Activated T-helper 1 cell treated with anti-CD3 and anti-CD28 coated beads, Interleukin-12 subunit alpha, Interleukin-12 subunit beta, Interleukin-2, Interleukin-4 antibody, amounts not matched to agents 30 ng/mL and 10 ng/mL and 1 ng/mL, durations not matched to agents 14 hours and 24 hours and 36 hours (primary cell): ENCODE results near the gene PGM1. TPM values are rescaled to one million over a fixed set of nuclear protein-coding genes. Genes with fewer than 3 reads are reported as not detected.

Experiments used
- DNase-seq: peaks from one replicate; pipeline ENCODE4 v3.0.0; 2021; ENCODE audit warnings: low spot score
- H3K27ac Mint-ChIP-seq: one replicate; pipeline ENCODE4 v1.8.0; 2021; ENCODE audit warnings: mild to moderate bottlenecking, mixed read lengths
- H3K27me3 Mint-ChIP-seq: one replicate; pipeline ENCODE4 v1.8.0; 2022; ENCODE audit warnings: mild to moderate bottlenecking, moderate library complexity, mixed read lengths; ENCODE audit not compliant: insufficient read depth
- H3K36me3 Mint-ChIP-seq: one replicate; pipeline ENCODE4 v1.8.0; 2021; ENCODE audit warnings: low read depth, mixed read lengths
- H3K4me1 Mint-ChIP-seq: one replicate; pipeline ENCODE4 v1.8.0; 2021; ENCODE audit warnings: low read depth, mixed read lengths
- H3K4me3 Mint-ChIP-seq: one replicate; pipeline ENCODE4 v1.8.0; 2021; ENCODE audit warnings: mild to moderate bottlenecking, moderate library complexity, mixed read lengths
- H3K9me3 Mint-ChIP-seq: one replicate; pipeline ENCODE4 v1.8.0; 2021; ENCODE audit warnings: mixed read lengths
- intact Hi-C: fragments of 100-400 bp; cut with micrococcal nuclease; formaldehyde crosslinking; loops from one replicate; pipeline ENCODE4 v1.15.1; 2024
- total RNA-seq: library from RNA; stranded (reverse); gene quantifications from 2 replicates; pipeline ENCODE4 v1.2.3, GENCODE V29; 2022

Gene PGM1
- total RNA-seq, 1 donor from 2014 or later: 39.8 TPM

DNA sequence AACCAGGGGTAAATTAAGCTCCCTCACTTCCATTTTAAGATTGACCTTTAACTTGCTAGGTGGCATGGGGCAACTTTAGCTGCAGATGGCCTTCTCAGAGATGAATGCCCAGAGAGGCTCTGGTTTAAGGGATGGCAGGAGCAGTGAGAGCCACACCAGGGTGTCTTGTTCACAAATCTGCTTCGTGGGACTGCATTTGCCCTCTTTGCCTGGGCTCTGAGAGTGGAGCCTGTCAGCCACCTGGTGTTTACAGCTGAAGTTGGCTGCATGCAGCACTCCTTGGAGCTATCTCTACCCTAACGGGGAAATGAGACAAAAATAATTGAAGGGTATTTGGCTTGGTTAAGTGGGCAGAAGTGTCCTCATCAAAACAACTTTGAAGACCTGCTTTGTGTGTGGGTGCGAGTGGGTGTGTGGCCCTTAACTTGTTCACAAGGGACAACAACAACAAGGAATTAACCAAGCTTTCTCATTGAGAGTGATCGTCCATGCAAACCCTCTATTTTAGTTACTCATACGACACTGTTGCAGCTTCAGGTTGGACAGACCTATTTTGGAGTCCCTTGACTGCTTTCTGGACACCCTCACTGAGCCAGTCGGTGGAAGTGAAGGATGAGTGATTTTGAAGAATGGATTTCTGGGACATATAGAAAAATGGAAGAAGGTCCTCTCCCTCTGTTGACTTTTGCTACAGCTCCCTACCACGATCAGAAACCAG lies 29.8 kb downstream of the PGM1 start:
- H3K4me1 Mint-ChIP-seq: peaks cover 12% of the 10 kb centered on the region
- H3K4me3 Mint-ChIP-seq: no peak overlapping the region
- H3K27me3 Mint-ChIP-seq: no peaks in the 10 kb centered on the region
- no peaks in the 10 kb centered on the region for H3K9me3 Mint-ChIP-seq
- H3K27ac Mint-ChIP-seq: no peak overlapping the region
- H3K36me3 Mint-ChIP-seq: peaks cover 2% of the 10 kb centered on the region
- DNase-seq: no peak
- intact Hi-C loops: no loop called here

DNA sequence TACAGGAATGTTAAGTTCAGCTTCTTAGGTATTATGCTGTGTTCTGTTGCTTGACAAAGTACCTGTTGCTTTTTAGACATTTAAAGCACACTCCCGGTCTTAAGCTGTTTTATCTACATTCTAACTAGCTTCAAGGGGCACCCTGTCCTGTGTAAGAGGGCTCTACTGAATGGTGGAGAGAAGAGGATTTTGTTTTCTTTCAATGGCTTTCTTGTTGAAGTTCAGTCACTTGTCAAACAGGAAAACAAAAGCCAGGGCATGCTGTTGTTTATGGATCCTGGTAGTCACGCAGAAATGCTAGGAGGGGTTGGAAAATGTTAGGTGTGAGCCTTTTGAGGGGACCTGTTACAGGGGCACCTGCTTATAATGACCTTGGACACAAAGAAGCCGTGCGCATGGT lies 30.7 kb downstream of the PGM1 start:
- intact Hi-C loops: no loop called here
- Mint-ChIP-seq H3K9me3 (no peaks in the 10 kb centered on the region), H3K27ac (no peak overlapping the region), H3K27me3 (no peaks in the 10 kb centered on the region), H3K36me3 (peaks cover 4% of the 10 kb centered on the region), H3K4me1 (peaks cover 18% of the 10 kb centered on the region), H3K4me3 (no peak overlapping the region)
- no peak for DNase-seq

DNA sequence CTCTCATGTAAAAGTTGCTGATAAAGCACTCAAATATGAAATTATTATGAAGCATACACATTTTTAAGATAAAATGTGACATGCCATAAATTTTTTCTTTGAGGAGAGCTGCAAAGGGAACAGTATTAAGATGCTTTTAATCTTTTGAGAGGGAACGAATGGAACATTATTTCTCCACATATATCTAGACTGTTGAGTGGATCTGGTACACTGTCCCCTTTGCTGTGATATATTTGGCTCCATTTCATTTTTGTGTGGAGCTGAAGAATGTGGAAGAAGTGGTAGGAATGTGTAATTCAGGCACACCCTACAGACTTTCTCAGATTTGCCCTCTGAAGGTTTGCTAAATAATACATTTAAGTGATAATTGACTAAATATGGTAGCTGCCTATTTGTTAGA lies 31.7 kb downstream of the PGM1 start:
- H3K4me3 Mint-ChIP-seq: no peak overlapping the region
- intact Hi-C loops: no loop called here

DNA sequence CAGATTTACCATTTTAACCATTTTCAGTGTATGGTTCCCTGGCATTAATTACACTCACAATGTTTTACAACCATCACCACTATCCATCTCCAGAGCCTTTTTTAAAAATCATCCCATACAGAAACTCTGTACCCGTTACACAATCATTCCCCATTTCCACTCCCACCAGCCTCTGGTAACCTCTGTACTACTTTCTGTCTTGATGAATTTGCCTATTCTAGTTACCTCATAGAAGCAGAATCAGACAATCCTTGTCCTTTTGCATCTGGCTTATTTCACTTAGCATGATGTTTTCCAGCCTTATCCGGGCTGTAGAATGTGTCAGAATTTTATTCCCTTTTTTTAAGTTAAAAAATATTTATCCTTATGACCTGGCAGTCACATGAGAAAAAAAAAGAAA lies 33.0 kb downstream of the PGM1 start:
- Mint-ChIP-seq H3K4me1 (peaks cover 18% of the 10 kb centered on the region), H3K27me3 (no peaks in the 10 kb centered on the region), H3K36me3 (peaks cover 8% of the 10 kb centered on the region)

More for the DNA sequence above, 31.7 kb downstream of the PGM1 start:
- Mint-ChIP-seq H3K36me3 (peaks cover 6% of the 10 kb centered on the region), H3K27ac (no peak overlapping the region), H3K4me1 (peaks cover 18% of the 10 kb centered on the region), H3K9me3 (no peaks in the 10 kb centered on the region), H3K27me3 (no peaks in the 10 kb centered on the region)
- no peak for DNase-seq

DNA sequence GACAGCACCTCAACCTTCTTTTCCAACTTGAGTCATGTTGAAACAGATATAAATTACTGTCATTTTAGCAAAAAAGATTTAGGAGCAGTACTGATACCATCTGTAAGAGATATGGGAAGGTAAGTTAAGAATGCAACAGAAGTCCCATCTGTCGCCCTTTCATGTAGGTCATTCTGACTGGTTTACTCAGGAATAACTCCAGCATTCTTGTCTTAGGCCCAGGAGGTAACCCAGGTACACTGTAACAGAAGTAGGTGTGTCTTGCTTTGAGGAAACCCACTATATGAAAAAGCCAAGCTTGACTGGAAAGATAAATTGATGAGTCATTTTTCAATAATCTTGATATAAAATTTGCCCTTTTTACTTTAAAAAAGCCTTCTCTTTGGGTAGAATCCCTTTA lies 35.4 kb downstream of the PGM1 start:
- Mint-ChIP-seq H3K36me3 (peaks cover 18% of the 10 kb centered on the region), H3K27me3 (no peaks in the 10 kb centered on the region), H3K27ac (no peak overlapping the region), H3K4me3 (no peak overlapping the region), H3K4me1 (peaks cover 30% of the 10 kb centered on the region), H3K9me3 (no peaks in the 10 kb centered on the region)
- intact Hi-C loops: no loop called here
- no peak for DNase-seq

More for the DNA sequence above, 33.0 kb downstream of the PGM1 start:
- H3K27ac Mint-ChIP-seq: no peak overlapping the region
- H3K4me3 Mint-ChIP-seq: no peak overlapping the region
- no peaks in the 10 kb centered on the region for H3K9me3 Mint-ChIP-seq
- no peak for DNase-seq
- intact Hi-C loops: no loop called here

DNA sequence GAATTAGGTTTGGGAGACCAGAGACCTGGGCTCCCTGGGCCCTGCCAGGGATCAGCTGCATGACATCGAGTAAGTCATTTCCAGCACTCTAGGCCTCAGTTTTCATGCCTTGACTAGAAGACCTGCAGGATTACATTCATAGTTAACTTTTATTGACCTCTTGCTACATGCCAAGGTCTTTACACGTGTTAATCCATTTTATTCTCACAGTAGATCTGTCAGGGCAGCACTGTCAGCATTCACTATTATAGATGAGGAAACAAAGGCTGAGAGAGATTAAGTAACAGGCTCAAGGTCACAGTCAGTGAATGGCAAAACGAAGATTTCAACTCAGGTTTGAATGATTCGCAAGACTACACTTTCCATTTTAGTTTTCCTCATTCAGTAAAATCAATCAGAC lies 37.0 kb downstream of the PGM1 start:
- H3K4me3 Mint-ChIP-seq: no peak overlapping the region
- H3K27me3 Mint-ChIP-seq: no peaks in the 10 kb centered on the region
- intact Hi-C loops: no loop called here
- no peak overlapping the region for H3K27ac Mint-ChIP-seq
- no peak for DNase-seq
- peaks cover 30% of the 10 kb centered on the region for H3K4me1 Mint-ChIP-seq
- peaks cover 27% of the 10 kb centered on the region for H3K36me3 Mint-ChIP-seq
- H3K9me3 Mint-ChIP-seq: no peaks in the 10 kb centered on the region

DNA sequence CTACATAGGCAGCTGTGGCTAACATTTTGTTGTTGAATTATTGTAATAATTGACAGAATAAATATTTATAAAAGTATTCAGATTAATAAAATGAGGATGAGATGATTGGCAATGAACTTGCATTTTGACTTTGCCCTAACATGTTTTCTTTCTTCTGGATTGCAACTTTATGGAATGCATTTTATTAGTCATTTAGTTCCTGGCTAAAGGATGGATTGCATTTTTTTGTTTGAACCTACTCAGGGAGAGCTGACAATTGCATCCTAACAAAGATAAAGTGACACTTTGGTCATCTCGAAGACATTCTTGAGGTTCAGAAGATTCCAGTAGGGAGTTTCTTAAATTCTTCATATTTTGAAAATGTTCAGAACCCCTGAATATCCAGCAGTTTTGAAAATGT lies 37.5 kb downstream of the PGM1 start:
- Mint-ChIP-seq H3K36me3 (peaks cover 29% of the 10 kb centered on the region), H3K9me3 (no peaks in the 10 kb centered on the region), H3K27ac (no peak overlapping the region), H3K4me1 (peaks cover 27% of the 10 kb centered on the region), H3K4me3 (no peak overlapping the region), H3K27me3 (no peaks in the 10 kb centered on the region)
- DNase-seq: no peak
- intact Hi-C loops: no loop called here

DNA sequence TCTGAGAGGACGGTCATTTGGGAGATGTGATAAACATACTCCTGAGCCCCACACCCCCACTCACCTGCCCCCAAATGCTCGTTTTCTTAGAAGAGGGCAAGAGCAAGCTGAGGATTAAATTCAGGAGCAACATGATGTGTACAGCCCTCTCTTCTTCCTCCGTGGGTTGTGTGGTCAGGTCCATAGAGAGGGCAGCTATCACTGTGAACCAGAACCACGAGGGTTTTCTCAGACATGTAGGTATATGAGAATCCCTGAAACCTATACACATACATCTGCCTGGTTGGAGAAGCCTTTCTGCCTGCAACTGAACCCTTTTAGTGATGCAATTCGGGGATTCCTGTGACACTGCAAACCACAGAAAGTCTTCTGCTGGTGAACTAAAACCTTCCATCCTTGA lies 38.9 kb downstream of the PGM1 start:
- no peak for DNase-seq
- H3K9me3 Mint-ChIP-seq: no peaks in the 10 kb centered on the region
- intact Hi-C loops: no loop called here
- no peaks in the 10 kb centered on the region for H3K27me3 Mint-ChIP-seq
- H3K36me3 Mint-ChIP-seq: peaks cover 41% of the 10 kb centered on the region
- H3K27ac Mint-ChIP-seq: no peak overlapping the region
- peaks cover 22% of the 10 kb centered on the region for H3K4me1 Mint-ChIP-seq
- no peak overlapping the region for H3K4me3 Mint-ChIP-seq

DNA sequence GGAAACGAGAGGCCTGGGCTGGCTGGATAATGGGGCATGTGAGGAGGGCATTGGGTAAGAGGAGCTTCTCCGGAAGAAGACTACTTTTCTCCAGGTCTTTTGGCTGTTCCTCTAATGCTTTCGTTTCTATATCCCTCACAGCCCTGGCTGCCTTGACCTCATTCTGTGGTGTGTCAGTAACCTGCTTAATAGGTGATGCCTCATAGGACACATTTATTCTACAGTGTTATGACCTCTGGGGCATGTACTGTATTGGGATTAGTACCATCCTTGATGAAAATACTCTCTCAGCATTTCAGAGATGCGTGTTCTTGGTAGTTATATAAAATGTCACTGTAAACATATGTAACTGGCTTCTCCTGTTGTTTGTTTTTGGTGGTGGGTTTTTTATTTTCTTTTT lies 40.1 kb downstream of the PGM1 start:
- Mint-ChIP-seq H3K9me3 (no peaks in the 10 kb centered on the region), H3K4me1 (peaks cover 17% of the 10 kb centered on the region), H3K4me3 (no peak overlapping the region), H3K27ac (no peak overlapping the region), H3K36me3 (peaks cover 46% of the 10 kb centered on the region), H3K27me3 (no peaks in the 10 kb centered on the region)
- DNase-seq: no peak
- intact Hi-C loops: no loop called here

DNA sequence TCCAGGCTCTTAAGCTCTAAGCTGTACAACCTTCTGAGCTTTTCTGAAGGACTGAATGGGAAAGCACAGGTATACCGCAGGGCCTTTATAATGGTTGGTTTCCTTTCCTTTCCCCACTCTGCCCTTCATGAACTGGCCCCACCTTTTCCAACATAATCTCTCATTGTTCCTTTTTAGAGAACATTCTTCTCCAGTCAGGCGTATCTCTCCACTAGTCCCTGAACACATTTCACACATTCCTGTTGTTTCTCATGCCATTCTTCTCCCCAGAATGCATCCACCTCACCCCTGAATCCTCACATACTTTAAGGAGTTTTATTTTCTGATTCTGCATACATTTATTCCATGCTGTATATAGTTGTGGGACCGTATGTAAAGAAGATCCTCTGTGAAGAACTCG lies 41.3 kb downstream of the PGM1 start:
- H3K9me3 Mint-ChIP-seq: no peaks in the 10 kb centered on the region
- DNase-seq: no peak
- no peak overlapping the region for H3K27ac Mint-ChIP-seq
- H3K36me3 Mint-ChIP-seq: peaks cover 53% of the 10 kb centered on the region
- intact Hi-C loops: no loop called here
- no peak overlapping the region for H3K4me3 Mint-ChIP-seq
- no peaks in the 10 kb centered on the region for H3K27me3 Mint-ChIP-seq
- peaks cover 21% of the 10 kb centered on the region for H3K4me1 Mint-ChIP-seq

DNA sequence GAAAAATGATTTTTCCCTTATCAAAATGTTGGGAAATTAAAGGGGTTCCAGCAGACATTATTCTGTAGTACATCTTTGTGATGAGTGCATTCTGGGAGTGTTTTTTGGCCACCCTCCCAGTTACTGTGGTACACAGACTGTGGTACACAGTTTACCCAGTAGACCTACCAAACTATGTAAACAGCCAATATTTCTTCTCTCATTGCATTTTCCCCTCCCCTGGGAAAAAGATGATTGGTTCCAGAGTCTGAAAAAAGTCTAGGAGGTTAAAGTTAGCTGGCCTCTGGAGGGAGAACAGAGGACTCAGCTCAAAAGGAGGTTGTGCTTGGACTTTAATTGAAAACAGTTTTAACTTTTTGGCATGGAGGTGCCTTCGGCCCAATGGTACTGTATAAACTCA lies 42.5 kb downstream of the PGM1 start:
- peaks cover 59% of the 10 kb centered on the region for H3K36me3 Mint-ChIP-seq
- no peak overlapping the region for H3K4me3 Mint-ChIP-seq
- no peak overlapping the region for H3K27ac Mint-ChIP-seq
- no peaks in the 10 kb centered on the region for H3K9me3 Mint-ChIP-seq
- H3K4me1 Mint-ChIP-seq: peaks cover 24% of the 10 kb centered on the region
- no peak for DNase-seq
- intact Hi-C loops: no loop called here
- H3K27me3 Mint-ChIP-seq: no peaks in the 10 kb centered on the region

DNA sequence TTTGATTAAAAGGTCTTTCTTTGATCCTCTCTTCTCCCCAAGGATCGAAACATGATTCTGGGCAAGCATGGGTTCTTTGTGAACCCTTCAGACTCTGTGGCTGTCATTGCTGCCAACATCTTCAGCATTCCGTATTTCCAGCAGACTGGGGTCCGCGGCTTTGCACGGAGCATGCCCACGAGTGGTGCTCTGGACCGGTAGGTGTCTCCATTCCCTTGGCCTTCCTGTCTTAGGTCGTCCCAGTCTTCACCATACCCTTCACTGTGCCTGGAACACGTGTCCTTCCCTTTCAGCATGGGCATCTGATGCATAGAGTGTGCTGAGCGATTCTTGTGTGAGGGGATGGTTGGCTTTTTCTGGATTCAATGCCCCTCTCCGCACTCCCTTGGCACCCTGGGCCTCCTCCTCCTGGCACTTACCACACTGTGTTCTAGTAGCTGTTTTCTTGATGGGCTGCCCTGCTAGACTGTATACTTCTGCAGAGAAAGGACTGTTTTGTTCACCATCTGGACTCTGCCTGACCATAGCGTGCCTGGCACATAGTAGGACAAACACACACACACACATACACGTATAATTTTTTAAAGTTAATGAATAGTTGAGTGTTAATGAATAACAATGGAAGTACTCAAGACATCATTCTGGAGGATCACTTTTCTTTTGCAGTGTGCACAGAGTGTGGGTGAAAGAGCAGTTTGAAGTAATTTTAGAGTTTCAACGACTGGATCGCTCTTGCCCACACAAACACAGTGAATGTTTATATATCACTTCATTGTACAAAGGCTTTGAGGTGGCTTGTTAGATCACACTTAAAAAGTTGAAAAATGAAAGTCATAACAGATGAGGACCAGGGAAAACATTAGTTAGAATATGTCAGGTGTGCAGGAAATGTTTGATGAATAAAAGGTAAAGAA lies 43.2 kb downstream of the PGM1 start:
- Mint-ChIP-seq H3K36me3 (peaks cover 60% of the 10 kb centered on the region), H3K9me3 (no peaks in the 10 kb centered on the region)
- DNase-seq: no peak

DNA sequence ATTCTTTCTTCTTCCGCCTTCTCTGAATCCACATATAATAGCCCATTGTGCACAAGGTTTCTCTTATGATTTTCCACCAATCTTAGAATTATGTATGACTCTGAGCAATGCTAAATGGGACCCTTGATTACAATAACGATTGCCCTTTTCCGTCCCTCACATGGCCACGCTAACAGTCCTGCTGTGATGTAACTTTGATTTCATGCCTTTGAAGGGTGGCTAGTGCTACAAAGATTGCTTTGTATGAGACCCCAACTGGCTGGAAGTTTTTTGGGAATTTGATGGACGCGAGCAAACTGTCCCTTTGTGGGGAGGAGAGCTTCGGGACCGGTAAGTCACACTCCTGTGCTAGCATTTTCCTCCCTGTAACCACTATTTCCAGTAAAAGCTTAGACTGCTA lies 45.3 kb downstream of the PGM1 start:
- intact Hi-C loops: no loop called here
- peaks cover 68% of the 10 kb centered on the region for H3K36me3 Mint-ChIP-seq
- H3K27me3 Mint-ChIP-seq: no peaks in the 10 kb centered on the region
- no peak overlapping the region for H3K4me3 Mint-ChIP-seq
- H3K4me1 Mint-ChIP-seq: peaks cover 12% of the 10 kb centered on the region
- no peaks in the 10 kb centered on the region for H3K9me3 Mint-ChIP-seq
- no peak for DNase-seq
- no peak overlapping the region for H3K27ac Mint-ChIP-seq

More for the DNA sequence above, 43.2 kb downstream of the PGM1 start:
- peaks cover 23% of the 10 kb centered on the region for H3K4me1 Mint-ChIP-seq
- H3K4me3 Mint-ChIP-seq: no peak overlapping the region
- no peaks in the 10 kb centered on the region for H3K27me3 Mint-ChIP-seq
- H3K27ac Mint-ChIP-seq: no peak overlapping the region
- intact Hi-C loops: no loop called here
